ENCODE data around the gene GNG13. TPM values are rescaled to one million over a fixed set of nuclear protein-coding genes. Genes with fewer than 3 reads are reported as not detected.

The GNG13 gene
- total and polyA plus RNA-seq, 8 donors, result not detected

DNA sequence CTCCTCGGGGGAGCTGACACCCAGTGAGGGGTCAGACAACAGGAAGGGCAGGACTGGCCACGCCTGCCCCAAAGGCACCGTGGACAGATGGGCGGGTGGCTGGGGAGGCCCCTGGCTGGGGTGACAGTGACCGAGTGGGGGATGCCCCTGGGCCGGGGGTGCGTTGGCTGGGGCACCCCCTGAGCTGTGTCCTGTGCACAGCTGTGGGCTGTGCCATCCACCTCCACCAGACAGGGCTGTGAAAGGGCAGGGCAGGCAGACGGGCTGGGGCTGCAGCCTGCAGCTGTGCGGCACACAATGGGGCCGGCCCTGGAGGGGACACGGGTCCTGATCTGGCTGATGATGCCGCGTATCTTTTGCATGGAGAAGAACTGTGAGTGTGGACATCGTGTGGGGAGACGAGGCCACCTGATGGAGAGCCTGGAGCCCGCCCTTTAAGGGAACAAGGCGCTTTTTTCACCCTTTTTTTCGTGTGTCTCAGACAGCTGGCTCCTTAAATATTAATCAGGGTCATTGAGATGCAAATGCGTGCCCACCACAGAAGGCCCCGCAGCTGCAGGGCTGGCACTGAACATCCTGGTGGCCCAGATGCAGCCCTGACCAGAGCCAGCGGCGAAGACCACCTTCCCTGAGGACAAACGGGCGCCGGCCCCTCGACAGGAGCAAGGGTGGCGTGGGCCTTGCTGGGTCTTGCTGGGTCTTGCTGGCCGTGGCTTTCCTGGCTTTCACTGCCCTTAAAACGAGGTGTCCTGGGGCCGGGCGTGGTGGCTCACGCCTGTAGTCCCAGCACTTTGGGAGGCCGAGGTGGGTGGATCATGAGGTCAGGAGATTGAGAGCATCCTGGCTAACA lies 42.4 kb upstream of the GNG13 start:
- intact Hi-C loops (cut with DNase I; ENCODE audit: low total_unique reads), result no loop called here
- H3K27me3 ChIP-seq, result peaks cover 4 to 49% (median 8%) of the 10 kb centered on the region in 3 donors
- DNase-seq, result no peak
- no peak overlapping the region for H3K27ac ChIP-seq
- 78 to 82% (median 79%) methylated on average over 27 to 33 of the region's 33 CpGs for WGBS, 5 donors
- no peaks in the 10 kb centered on the region for H3K36me3 ChIP-seq
- TF ChIP-seq, protein P1, sequence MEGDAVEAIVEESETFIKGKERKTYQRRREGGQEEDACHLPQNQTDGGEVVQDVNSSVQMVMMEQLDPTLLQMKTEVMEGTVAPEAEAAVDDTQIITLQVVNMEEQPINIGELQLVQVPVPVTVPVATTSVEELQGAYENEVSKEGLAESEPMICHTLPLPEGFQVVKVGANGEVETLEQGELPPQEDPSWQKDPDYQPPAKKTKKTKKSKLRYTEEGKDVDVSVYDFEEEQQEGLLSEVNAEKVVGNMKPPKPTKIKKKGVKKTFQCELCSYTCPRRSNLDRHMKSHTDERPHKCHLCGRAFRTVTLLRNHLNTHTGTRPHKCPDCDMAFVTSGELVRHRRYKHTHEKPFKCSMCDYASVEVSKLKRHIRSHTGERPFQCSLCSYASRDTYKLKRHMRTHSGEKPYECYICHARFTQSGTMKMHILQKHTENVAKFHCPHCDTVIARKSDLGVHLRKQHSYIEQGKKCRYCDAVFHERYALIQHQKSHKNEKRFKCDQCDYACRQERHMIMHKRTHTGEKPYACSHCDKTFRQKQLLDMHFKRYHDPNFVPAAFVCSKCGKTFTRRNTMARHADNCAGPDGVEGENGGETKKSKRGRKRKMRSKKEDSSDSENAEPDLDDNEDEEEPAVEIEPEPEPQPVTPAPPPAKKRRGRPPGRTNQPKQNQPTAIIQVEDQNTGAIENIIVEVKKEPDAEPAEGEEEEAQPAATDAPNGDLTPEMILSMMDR (IDR thresholded peaks at IDR 0.05), result no peak
- TF ChIP-seq EP300 (IDR thresholded peaks at IDR 0.05), result no peak
- TF ChIP-seq POLR2A (IDR thresholded peaks at IDR 0.05), result no peak
- TF ChIP-seq POLR2AphosphoS5 (IDR thresholded peaks at IDR 0.05), result no peak
- H3K4me1 ChIP-seq, result no peaks in the 10 kb centered on the region
- no peak overlapping the region for H3K4me3 ChIP-seq
- H3K9me3 ChIP-seq, result peaks cover 0 to 4% (median 0%) of the 10 kb centered on the region in 4 donors

DNA sequence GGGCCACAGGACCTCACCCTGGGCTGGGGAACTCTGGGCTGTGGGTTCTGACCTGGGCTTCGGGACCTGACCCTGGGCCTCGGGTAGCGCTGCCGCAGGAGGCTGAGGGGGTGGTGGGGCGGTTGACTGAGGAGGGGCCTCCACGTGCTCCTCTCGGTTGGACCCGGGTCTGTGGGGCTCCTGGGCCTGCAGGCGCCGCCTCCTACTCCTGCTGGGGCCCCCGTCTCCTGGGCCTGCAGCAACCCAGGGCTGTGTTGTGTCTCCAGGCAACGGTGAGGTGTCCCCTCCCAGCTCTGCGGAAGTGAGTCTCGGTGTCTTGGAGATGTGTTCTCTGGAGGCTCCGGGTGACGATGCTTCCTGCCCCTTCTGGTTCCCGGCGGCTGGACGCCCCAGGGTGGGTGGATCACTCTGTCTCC lies 41.5 kb upstream of the GNG13 start:
- peak in 1 of 2 donors; percentile 81 for DNase-seq
- TF ChIP-seq POLR2AphosphoS5 (IDR thresholded peaks at IDR 0.05) (no peak), EP300 (IDR thresholded peaks at IDR 0.05) (no peak), POLR2A (IDR thresholded peaks at IDR 0.05) (no peak)
- TF ChIP-seq, protein P1 (IDR thresholded peaks at IDR 0.05), result no peak
- H3K4me3 ChIP-seq, result no peak overlapping the region
- WGBS, 5 donors, result 48 to 65% (median 62%) methylated on average over 4 to 19 of the region's 19 CpGs
- no peaks in the 10 kb centered on the region for H3K4me1 ChIP-seq
- no peak overlapping the region for H3K27ac ChIP-seq
- H3K27me3 ChIP-seq, result peaks cover 4 to 49% (median 8%) of the 10 kb centered on the region in 3 donors
- no peaks in the 10 kb centered on the region for H3K36me3 ChIP-seq
- H3K9me3 ChIP-seq, result peaks cover 0 to 12% (median 7%) of the 10 kb centered on the region in 4 donors
- intact Hi-C loops (cut with DNase I; ENCODE audit: low total_unique reads), result no loop called here

DNA sequence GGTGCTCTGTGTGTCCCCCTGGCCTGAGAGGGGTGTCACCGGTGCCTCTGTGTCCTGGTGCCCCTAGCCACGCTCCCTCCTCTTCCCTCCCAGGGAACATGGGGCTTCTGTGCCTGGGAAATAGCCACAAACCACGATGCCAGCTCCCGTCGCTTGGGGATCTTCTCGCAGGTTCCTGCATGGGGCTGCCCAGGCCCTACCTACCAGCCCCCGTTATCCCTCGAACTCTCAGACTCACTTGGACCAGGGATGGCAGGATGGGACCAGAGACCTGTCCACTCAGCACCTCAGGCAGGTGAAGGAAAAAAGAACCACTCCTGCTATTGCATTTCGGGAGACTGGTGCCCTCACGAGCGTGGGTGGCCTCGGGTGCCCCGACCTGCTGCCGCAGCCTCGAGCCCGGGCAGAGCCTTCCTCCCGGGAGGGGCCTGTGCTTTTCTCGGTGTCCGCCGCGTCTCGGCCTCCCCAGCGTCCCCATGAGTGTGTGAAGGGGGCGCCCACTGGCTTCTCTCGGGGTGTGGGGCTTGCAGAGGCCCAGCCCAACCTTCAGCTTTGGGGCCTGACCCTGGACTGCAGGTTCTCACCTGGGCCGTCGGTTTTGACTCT lies 41.0 kb upstream of the GNG13 start:
- DNase-seq, result no peak
- intact Hi-C loops (cut with DNase I; ENCODE audit: low total_unique reads), result no loop called here
- H3K9me3 ChIP-seq, result peaks cover 4 to 17% (median 12%) of the 10 kb centered on the region in 4 donors
- TF ChIP-seq POLR2A (IDR thresholded peaks at IDR 0.05) (no peak), POLR2AphosphoS5 (IDR thresholded peaks at IDR 0.05) (no peak), EP300 (IDR thresholded peaks at IDR 0.05) (no peak)
- TF ChIP-seq, protein P1 (IDR thresholded peaks at IDR 0.05), result no peak
- no peaks in the 10 kb centered on the region for H3K4me1 ChIP-seq
- WGBS, 5 donors, result 79 to 89% (median 83%) methylated on average over 9 to 27 of the region's 27 CpGs
- no peak overlapping the region for H3K4me3 ChIP-seq
- no peaks in the 10 kb centered on the region for H3K36me3 ChIP-seq
- H3K27me3 ChIP-seq, result peaks cover 4 to 49% (median 8%) of the 10 kb centered on the region in 3 donors
- H3K27ac ChIP-seq, result no peak overlapping the region

DNA sequence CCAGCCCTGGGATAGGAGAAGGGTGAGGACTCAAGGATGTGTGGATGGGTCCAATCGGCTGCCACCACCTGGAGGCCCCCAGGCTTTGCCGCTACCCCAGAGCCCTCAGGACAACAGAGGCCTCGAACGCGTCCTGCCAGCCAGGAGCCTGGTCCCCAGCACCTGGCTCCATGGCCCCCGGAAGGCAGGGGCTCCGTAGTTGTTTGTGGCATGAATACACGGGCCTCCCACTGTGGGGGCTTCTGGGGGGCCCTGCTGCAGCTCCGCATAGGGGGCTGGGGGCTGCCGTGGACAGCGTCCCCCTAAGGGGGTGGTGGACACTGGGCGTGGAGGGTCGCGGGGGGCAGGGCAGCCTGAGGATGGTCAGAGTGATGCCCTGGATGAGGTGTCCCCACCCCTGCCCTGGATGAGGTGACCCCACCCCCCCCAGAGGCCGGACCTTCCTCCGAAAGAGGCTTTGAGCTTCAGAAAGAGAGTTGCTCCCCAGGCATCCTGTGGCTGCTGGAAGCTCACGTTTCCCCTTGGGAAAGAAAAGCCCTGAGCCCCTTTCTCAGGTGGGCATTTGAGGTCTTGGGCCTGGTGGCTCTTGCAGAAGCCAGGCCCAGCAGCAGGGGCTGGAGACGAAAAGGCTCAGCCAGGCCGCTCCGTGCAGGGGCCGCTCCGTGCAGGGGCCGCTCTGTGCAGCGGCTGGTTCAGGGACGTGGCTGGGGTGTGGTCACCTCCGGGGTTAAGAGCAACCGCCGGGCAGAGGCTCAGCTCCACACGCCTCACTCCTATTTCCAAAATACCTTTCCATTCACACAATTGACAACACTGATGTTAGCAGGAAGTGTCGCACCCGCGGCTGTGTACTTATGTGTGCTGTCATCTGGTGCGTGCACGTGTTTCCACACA lies 40.3 kb upstream of the GNG13 start:
- no peak for DNase-seq
- H3K27me3 ChIP-seq, result peaks cover 4 to 49% (median 8%) of the 10 kb centered on the region in 3 donors
- intact Hi-C loops (cut with DNase I; ENCODE audit: low total_unique reads), result no loop called here

More for the DNA sequence above, 40.3 kb upstream of the GNG13 start:
- Histone ChIP-seq H3K36me3 (no peaks in the 10 kb centered on the region), H3K4me3 (no peak overlapping the region), H3K4me1 (no peaks in the 10 kb centered on the region), H3K9me3 (peaks cover 12 to 25% (median 20%) of the 10 kb centered on the region in 4 donors), H3K27ac (no peak overlapping the region)
- 67 to 79% (median 71%) methylated on average over 12 to 34 of the region's 34 CpGs for WGBS, 5 donors
- TF ChIP-seq EP300 (IDR thresholded peaks at IDR 0.05) (no peak), POLR2A (IDR thresholded peaks at IDR 0.05) (no peak), POLR2AphosphoS5 (IDR thresholded peaks at IDR 0.05) (no peak)
- TF ChIP-seq, protein P1 (IDR thresholded peaks at IDR 0.05), result no peak

Measured in stomach (tissue), 9 donors.